KBM-7 (cell line): ENCODE results near the gene GRM1.

Source experiments
- DNase-seq: peaks from one replicate; pipeline ENCODE4 v3.0.0-alpha.2; 2015
- in situ Hi-C: fragments of 300-500 bp; cut with MboI; formaldehyde crosslinking; loops from 2 replicates; pipeline ENCODE4 v1.14.3; 2020; ENCODE audit warnings: low sequenced_read_pairs, low pct_unique_long_range_greater_than_20kb, mixed read lengths

Gene GRM1

DNA sequence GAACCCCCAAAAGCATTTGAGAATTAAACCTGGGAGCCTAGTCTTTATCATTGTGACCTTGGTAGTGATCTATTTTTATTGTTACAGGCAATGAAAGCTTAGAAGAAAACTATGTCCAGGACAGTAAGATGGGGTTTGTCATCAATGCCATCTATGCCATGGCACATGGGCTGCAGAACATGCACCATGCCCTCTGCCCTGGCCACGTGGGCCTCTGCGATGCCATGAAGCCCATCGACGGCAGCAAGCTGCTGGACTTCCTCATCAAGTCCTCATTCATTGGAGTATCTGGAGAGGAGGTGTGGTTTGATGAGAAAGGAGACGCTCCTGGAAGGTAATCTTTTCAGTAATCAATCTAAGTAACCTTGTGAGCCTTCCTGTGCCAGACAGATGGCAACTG lies 323.3 kb downstream of the GRM1 start:
- no peak for DNase-seq
- in situ Hi-C loops = no loop called here

DNA sequence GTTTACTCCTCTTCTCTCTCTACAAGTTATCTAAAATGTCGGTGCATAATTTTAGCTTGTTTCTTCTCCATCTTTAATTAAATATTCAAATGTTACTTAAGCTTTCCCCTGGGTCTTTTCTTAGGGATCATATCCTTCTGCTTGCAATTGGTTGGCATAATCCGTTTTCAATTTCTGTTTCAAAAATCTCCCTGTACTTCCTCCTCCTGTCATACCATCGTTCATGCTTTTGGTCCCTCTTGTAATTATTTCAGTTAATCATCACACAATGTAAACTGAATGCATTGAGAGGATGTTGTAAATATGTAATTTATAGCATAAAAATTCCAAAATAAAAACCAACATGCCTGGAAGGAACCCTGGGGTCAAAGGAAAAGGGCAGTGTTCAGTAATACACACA lies 325.6 kb downstream of the GRM1 start:
- no peak for DNase-seq
- in situ Hi-C loops = no loop called here

DNA sequence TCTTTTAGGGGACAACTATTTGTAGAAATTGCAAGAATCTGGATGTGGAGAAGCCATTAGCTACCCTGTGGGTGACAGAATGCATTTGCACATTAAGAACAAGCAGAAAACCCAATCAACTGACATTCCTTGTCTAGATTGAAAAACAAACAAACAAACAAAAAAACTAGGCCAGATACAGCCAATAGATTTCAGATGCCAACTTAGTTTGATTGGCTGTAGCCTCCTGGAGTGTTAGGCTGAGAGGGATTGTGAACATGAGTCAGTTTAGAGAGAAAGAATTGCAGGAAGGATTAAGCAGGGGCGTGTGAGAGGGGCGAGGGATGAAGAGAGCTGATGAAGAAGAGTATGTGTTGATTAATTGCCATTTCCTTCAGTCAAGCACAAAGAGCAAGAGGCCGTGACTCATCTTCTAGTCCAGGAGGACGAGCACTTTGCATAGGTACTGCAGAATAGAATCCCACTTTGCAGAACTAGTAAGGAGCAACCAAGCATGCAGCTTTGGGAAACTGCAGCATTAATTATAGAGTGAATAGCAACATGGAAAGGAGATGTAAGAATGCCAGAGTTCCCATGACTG lies 326.7 kb downstream of the GRM1 start:
- DNase-seq = no peak
- in situ Hi-C loops = no loop called here

DNA sequence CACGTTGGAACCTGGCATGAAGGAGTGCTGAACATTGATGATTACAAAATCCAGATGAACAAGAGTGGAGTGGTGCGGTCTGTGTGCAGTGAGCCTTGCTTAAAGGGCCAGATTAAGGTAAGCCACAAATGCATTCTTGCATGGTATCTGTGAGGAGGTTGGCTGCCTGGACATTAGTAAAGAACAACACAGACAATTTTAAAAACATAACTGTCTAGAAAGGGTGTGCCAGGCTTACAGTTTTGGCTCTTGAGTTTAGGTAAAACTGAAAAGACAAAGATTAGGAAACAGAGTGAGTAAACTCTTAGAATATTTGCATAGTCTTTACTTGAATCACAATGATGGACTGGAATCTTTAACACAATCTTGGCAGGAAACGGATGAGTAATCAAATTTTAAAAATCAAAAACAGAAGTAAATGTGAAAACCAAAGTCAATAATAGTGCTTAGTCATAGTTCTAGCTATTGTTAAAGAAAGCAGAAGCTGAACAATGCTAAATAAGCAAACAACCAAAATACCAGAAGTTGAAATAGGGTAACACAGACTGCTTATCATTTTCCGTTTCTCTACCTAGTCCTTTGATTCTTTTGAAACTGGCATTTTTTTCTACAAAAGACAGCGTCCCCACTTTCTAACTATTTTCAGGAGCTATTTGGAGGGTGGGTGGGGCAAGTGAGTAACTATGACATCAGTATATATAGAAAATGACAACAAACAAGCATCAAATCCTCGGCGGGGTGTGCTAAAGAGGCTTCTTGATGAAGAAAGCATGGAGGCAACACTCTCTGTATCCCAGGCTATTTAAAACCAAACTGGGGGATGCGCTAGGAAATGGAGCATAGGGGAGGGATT lies 328.9 kb downstream of the GRM1 start:
- peak; percentile 63 for DNase-seq
- in situ Hi-C loops = no loop called here

DNA sequence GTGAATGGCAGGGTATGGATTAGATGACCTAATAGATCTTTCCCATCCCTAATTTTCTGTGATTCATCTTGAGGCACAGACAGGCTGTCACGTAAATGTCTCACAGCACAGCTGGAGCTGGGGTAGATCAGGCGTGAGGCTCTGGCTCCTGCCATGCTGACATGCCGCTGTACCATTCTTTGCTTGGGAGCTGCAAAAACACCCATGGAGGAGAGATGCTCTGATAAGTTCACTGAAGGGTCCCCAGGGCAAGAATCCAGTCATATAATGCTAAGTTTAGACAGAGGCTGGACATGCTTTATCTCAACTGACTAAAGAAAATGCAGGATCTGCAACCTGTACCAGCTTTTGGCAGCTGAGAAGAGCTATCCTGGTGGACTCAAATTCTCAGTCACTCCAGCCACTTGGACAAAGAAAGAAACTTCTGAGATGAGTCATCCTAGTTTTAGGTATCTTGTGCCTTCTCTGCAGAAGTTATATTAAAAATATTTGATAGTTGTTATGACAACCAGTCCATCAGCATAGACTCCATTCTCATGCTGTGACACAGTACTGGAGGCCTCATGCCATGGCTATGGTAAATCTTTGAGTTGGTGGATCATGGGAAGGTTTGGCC lies 329.7 kb downstream of the GRM1 start:
- in situ Hi-C loops = no loop called here
- DNase-seq = no peak

DNA sequence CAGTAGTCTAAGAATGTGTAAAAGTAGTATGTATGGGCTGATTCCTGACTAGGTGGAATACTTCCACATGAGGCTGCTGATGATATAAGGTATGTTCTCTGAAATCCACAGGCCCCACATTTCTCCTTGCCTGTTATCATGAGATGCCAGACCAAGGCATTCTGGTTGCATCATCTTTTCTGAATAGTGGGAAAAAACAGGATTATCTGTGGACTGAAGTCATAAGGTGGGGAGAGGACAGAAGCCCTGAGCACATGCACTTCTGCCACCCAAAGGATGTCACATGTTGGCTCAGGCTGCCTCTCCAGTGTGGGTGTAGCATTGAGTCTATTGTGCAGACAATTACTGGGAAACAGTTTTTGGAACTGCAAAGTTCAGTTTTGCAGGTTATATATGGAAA lies 330.3 kb downstream of the GRM1 start:
- no peak for DNase-seq

DNA sequence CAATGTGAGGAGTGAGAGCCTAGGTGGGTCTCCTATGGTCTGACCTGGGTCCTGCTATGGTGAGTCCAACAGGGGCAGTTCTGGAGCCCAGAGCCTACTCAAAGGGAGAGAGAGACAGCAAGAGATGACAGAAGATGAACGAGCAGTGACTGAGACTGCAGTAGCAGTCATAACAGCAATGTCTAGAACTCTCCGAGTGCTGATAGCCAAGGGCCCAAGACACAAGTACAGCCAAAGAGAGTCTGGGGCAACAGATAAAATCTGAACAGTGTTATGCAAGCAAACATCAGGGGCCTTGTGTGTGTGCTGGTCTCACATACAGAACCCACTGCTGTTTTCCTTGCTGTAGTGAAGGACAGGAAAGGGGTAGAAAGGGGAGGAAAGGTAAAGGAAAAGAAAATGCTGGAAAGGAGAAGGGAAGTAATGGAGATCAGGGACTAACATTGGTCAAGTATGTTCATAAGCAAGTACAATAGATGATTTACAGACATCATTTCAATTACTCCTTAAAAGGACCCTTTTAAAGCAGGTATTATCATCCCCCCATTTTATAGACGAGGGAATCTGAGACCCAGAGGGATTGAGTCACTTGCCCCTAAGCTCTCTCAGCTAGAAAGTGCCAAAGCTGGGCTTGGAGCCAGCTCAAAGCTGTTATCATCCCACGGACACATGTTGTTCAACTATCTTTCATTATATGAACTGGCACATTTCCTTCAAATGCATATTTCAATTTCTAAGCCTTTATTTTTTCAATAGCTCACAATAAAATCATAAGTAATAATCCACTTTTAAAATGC lies 332.5 kb downstream of the GRM1 start:
- in situ Hi-C loops = no loop called here
- DNase-seq = no peak

More for the DNA sequence above, 330.3 kb downstream of the GRM1 start:
- in situ Hi-C loops = no loop called here

DNA sequence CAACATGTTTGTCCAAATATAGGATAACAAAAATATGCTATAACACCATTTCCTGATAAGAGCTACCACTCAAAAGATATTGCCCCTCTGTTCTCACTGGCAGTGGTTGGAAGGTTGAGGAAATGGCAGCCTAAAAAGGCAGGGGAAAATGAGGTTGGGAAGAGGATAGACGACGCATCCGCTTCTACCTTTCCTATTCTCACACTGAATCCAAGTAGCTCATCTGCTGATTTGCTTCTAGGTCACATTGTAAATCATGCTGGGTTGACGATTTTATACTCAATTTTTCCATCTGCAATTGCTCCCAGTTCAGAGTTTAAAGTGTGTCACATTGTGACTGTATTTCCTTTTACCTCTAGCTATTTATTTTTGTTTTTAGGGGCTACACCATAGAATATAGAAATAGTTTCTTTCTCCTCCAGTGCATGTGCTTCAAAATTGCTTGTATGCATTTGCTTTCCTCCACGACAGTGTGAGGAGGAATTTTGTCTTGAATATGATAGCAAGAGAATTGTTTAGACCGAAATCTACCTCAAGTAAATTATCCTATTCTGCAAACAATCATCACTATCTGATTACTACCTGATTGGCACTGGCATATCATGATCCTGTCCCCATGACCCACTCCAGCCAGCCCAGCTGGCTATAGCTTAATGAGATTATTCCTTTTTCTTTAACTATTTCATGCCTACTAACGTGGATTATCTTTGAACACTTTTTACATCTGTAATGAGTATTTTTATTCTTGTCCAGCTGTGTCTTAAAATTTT lies 335.2 kb downstream of the GRM1 start:
- no peak for DNase-seq
- in situ Hi-C loops = no loop called here

DNA sequence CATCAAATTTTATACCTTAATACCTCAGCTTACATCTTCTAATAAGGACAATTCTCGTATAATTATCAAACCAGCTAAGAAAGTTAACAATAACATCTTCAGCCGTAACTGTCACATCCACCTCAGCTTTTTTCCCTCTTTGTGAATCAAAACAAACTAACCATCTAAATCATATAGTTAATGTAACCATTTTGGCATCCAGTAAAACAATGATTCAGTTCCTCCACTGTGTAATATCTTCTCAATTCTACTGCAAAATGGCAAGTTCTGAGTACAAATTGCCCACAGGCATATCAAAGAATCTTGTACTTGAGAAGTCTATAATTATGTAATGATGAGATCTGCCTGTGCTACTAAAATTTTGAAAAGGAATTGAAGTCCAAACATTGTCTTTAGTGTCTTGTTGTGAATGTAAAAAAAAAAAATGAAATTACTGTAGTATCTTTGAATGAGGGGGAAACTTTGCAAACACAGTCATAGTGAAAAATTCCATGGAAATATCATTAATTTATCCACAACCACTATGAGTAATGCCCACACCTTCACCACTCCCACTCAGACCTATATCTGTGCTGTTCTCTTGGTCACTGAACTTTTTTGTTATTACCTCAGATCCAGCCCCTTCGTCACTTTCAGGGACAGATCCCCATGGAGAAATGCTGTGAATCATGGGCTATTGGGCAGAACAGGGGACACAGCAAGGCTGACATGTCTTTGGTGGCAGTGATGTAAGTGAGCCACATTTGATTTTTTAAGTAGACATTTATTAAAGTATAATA lies 336.1 kb downstream of the GRM1 start:
- DNase-seq = no peak
- in situ Hi-C loops = no loop called here

DNA sequence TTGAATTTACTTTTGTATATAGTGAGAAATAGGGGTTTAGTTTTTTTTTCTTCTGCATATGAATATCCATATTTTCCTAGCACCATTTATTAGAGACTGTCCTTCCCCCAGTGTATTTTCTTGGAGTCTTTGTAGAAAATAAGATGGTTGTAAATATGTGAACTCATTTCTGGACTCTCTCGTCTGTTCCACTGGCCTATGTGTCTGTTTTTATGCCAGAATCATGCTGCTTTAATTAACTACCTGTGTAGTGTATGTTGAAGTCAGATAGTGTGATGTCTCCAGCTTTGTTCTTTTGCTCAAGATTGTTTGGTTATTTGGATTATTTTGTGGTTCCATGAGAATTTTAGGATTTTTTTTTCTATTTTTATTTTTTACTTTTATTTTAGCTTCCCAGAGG lies 338.2 kb downstream of the GRM1 start:
- DNase-seq = no peak
- in situ Hi-C loops = no loop called here

DNA sequence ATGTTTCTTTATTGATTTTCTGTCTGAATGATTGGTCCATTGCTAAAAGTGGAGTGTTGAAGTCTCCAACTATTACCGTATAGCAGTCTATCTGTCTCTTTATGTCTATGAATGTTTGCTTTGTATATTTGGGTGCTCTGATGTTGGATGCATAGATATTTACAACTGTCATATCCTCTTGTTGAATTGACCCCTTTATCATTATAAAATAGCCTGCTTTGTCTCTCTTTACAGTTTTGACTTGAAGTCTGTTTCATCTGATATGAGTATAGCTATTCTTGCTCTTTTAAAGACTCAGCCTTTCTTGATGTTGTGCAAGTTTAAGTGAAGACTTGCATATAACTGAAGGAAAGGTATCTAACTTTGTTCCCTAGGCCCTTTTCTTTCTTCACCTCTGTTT lies 341.0 kb downstream of the GRM1 start:
- in situ Hi-C loops = no loop called here
- DNase-seq = no peak

DNA sequence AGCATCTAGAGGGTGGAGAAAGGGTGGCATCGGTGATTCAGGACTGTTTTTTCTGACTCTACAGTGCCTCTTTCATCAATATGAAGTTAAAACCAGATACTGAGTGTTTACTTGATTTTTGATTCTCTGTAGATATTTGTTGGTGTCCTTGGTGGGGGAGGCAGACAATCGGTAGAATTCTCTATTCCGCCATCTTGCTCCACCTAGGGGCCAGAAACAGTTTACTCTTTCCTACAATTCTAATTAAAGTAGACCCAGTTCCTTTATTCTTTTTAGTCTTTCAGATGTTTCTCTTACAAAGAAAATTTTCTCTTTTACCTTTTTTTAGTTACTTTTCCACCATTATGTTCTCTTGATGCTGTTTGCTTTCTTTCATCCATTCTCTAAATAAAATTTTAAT lies 352.6 kb downstream of the GRM1 start:
- in situ Hi-C loops = no loop called here
- DNase-seq = peak; percentile 2

DNA sequence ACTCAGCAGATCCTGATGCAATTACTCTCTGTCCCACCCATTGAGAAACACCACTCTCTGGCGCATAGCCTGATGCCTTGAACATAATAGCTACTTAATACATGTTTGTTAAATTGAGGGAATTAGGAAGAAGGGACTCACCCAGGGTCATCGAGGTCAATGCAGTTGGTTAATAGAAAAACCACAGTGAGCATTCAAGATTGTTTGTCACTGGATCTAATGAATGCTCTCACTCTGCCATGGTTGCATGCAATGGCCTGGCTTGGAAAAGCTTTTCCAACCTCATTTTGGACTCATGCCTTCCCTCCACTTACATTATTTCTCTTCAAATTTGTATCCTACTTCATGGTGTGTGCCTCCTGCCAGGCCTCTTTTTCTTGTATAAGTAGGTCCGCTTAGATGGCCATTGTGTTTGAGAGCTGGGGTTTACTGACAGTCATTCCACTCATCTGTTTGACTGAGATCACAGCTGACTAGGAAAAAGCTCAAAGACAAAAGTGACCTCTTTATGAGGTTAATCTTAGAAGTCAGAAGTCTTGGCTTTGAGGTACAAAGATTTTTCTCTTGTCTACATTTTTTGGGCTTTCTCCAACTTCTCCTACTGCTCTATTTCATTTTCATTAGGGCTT lies 360.0 kb downstream of the GRM1 start:
- in situ Hi-C loops = no loop called here
- DNase-seq = no peak

DNA sequence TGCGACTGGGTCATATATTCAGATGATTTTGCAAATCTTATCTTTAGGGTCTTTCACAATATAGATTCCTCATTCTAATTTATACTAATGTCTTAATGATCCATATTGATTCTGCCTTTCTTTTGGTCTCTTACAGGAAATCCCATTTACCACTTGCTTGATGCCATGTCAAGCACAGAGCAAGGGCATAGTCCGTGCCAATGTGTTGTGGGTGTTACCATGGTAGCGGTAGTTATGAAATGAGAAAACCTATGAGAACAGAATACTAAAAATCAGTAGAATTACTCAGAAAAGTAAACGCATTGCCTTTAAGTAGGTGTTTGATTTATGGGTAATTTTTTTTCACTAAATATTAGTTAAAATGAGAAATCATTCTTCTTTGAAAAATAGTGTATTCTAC lies 360.9 kb downstream of the GRM1 start:
- in situ Hi-C loops = no loop called here

DNA sequence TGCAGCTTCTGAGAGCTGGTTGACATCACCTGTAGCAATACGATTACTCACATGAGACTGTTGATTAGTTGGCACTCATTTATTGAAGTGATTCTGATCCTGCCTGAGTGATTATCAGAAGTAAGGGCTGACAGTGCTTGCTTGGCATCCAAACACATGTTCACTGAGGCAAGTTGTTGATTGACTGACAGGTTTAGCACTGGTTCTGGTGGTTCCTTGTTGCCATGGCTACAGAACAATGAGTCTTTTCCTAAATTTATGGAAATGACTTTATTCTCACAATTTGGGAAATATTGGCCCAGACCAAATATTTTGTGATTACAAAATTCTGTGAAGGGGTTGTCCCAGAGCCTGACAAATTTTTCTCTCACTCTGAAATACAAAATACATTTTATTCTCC lies 368.8 kb downstream of the GRM1 start:
- DNase-seq = no peak
- in situ Hi-C loops = no loop called here

More for the DNA sequence above, 360.9 kb downstream of the GRM1 start:
- DNase-seq = no peak

DNA sequence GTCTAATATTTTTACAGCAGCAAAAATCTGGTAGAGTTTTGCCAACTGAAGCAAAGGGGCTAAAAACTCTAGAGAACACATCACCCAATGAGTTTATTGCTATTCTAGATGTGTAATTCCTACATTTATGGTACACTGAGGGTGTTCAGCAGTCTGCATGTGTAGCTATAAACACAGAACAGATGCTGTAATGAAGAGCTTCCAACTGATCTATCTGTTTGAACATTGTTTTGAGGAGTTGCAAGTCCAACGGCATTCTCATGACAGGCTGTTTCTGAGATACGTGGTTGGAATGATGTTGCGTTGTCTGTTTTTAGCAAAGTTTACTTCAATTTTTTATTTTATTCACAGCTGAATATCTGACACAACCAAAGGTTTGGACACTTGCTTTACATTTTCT lies 373.6 kb downstream of the GRM1 start:
- no peak for DNase-seq
- in situ Hi-C loops = no loop called here

DNA sequence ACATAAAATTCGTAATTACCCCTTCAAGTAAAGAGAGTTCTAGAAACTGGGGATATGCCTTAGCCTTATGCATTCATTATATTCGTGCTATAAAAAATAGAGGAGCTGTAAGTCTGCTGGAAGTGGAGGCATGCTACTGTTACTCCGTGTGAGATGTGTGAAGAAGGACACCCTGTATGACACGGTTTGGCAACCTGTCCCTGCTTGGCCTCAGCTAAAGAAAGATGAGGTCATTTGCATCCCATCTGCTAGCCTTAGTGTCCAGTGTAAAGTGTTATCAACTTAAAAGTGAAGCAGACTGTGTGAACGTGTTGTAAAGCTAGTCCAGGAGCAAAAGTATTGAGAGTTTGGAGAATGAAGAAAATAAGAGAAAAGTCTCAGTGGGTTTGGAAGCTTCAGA lies 379.7 kb downstream of the GRM1 start:
- in situ Hi-C loops = no loop called here
- no peak for DNase-seq
